H9 (cell line): ENCODE results near the gene APOB. TPM values are rescaled to one million over a fixed set of nuclear protein-coding genes. Genes with fewer than 3 reads are reported as not detected.

Experiments
- DNase-seq: peaks from one replicate; pipeline ENCODE4 v3.0.0-alpha.2; 2017
- H2AFZ ChIP-seq: one replicate; pipeline ENCODE4 v1.6.1; 2013; ENCODE audit warnings: mild to moderate bottlenecking, low read length, control low read depth, moderate library complexity
- H2AK5ac ChIP-seq: 2 replicates; pipeline ENCODE4 v1.6.1; 2013; ENCODE audit warnings: low read length, control low read depth, mixed read lengths; ENCODE audit not compliant: insufficient read length
- H2BK120ac ChIP-seq: one replicate; pipeline ENCODE4 v1.6.1; 2013; ENCODE audit warnings: low read depth, mild to moderate bottlenecking, low read length, control low read depth, inconsistent platforms; ENCODE audit not compliant: poor library complexity, severe bottlenecking
- H2BK12ac ChIP-seq: 2 replicates; pipeline ENCODE4 v1.6.1; 2013; ENCODE audit warnings: low read length, control low read depth, mixed read lengths, low read depth; ENCODE audit not compliant: insufficient read length
- H2BK15ac ChIP-seq: 2 replicates; pipeline ENCODE4 v1.6.1; 2013; ENCODE audit warnings: low read depth, low read length, control low read depth
- H2BK20ac ChIP-seq: one replicate; pipeline ENCODE4 v1.6.1; 2013; ENCODE audit warnings: low read depth, mild to moderate bottlenecking, low read length, control low read depth, inconsistent platforms; ENCODE audit not compliant: poor library complexity, severe bottlenecking
- H2BK5ac ChIP-seq: 2 replicates; pipeline ENCODE4 v1.6.1; 2013; ENCODE audit warnings: low read length, control low read depth, mixed read lengths; ENCODE audit not compliant: insufficient read length
- H3K14ac ChIP-seq: 2 replicates; pipeline ENCODE4 v1.6.1; 2013; ENCODE audit warnings: low read length, control low read depth; ENCODE audit not compliant: insufficient read depth
- H3K18ac ChIP-seq: 2 replicates; pipeline ENCODE4 v1.6.1; 2013; ENCODE audit warnings: low read depth, mild to moderate bottlenecking, mixed read lengths, low read length, control low read depth; ENCODE audit not compliant: insufficient read length
- H3K23ac ChIP-seq: 2 replicates; pipeline ENCODE4 v1.6.1; 2013; ENCODE audit warnings: low read length, control low read depth, mixed read lengths, low read depth; ENCODE audit not compliant: insufficient read length
- H3K23me2 ChIP-seq: 2 replicates; pipeline ENCODE4 v1.6.1; 2013; ENCODE audit warnings: low read depth, mild to moderate bottlenecking, mixed read lengths, low read length, control low read depth; ENCODE audit not compliant: insufficient read length, poor library complexity, severe bottlenecking
- H3K27ac ChIP-seq: 2 replicates; pipeline ENCODE4 v1.5.1; 2013; ENCODE audit warnings: low read length, control low read depth, mixed read lengths, low read depth; ENCODE audit not compliant: insufficient read length
- H3K27me3 ChIP-seq: 2 replicates; pipeline ENCODE4 v1.6.1; 2013; ENCODE audit warnings: low read length, control low read depth, inconsistent platforms; ENCODE audit not compliant: insufficient read depth
- H3K4ac ChIP-seq: 2 replicates; pipeline ENCODE4 v1.6.1; 2013; ENCODE audit warnings: low read depth, mild to moderate bottlenecking, control low read depth, inconsistent platforms, low read length, moderate library complexity
- H3K4me1 ChIP-seq: 2 replicates; pipeline ENCODE4 v1.6.1; 2013; ENCODE audit warnings: low read length, control low read depth, inconsistent platforms; ENCODE audit not compliant: insufficient read depth
- H3K4me2 ChIP-seq: 2 replicates; pipeline ENCODE4 v1.6.1; 2013; ENCODE audit warnings: low read length, control low read depth, mixed read lengths; ENCODE audit not compliant: insufficient read length, insufficient read depth
- H3K56ac ChIP-seq: 2 replicates; pipeline ENCODE4 v1.6.1; 2013; ENCODE audit warnings: low read depth, mild to moderate bottlenecking, mixed read lengths, low read length, control low read depth; ENCODE audit not compliant: insufficient read length
- H3K79me1 ChIP-seq: 2 replicates; pipeline ENCODE4 v1.6.1; 2013; ENCODE audit warnings: low read depth, mild to moderate bottlenecking, moderate library complexity, low read length, control low read depth, inconsistent platforms; ENCODE audit not compliant: insufficient read depth, poor library complexity, severe bottlenecking
- H3K79me2 ChIP-seq: 2 replicates; pipeline ENCODE4 v1.6.1; 2013; ENCODE audit warnings: low read length, control low read depth, inconsistent platforms; ENCODE audit not compliant: insufficient read depth
- H3K9ac ChIP-seq: 2 replicates; pipeline ENCODE4 v1.6.1; 2013; ENCODE audit warnings: low read length, control low read depth, mixed read lengths; ENCODE audit not compliant: insufficient read length; ENCODE audit errors: extremely low read depth
- H3K9me3 ChIP-seq: one replicate; pipeline ENCODE4 v1.6.1; 2013; ENCODE audit warnings: low read depth, low read length, inconsistent platforms; ENCODE audit not compliant: control insufficient read depth
- H3T11ph ChIP-seq: one replicate; pipeline ENCODE4 v1.6.1; 2013; ENCODE audit warnings: mild to moderate bottlenecking, low read length, control low read depth, inconsistent platforms
- H4K20me1 ChIP-seq: one replicate; pipeline ENCODE4 v1.6.1; 2013; ENCODE audit not compliant: control insufficient read depth, insufficient read length, insufficient read depth
- H4K5ac ChIP-seq: 2 replicates; pipeline ENCODE4 v1.6.1; 2013; ENCODE audit warnings: low read depth, mild to moderate bottlenecking, mixed read lengths, low read length, control low read depth; ENCODE audit not compliant: insufficient read length
- H4K8ac ChIP-seq: replicated peaks from 2 replicates; pipeline ENCODE4 v1.6.1; 2013; ENCODE audit warnings: low read length, control low read depth, mixed read lengths, low read depth; ENCODE audit not compliant: insufficient read length
- H4K91ac ChIP-seq: 2 replicates; pipeline ENCODE4 v1.6.1; 2013; ENCODE audit warnings: low read depth, mild to moderate bottlenecking, moderate library complexity, mixed read lengths, low read length, control low read depth; ENCODE audit not compliant: insufficient read length
- H3K27ac Mint-ChIP-seq, 3 experiments: 2 replicates in 2 of 3; 3 replicates in 1 of 3; pipeline ENCODE4 v1.8.0; 2020 to 2021; ENCODE audit warnings: mixed read lengths in 3 of 3, mild to moderate bottlenecking in 1 of 3, moderate library complexity in 1 of 3
- H3K27me3 Mint-ChIP-seq: 2 replicates; pipeline ENCODE4 v1.8.0; 2021; ENCODE audit warnings: low read depth, mild to moderate bottlenecking, moderate library complexity, mixed read lengths
- H3K36me3 Mint-ChIP-seq, 3 experiments: 2 replicates in 2 of 3; 3 replicates in 1 of 3; pipeline ENCODE4 v1.8.0; 2020 to 2021; ENCODE audit warnings: low read depth in 3 of 3, mixed read lengths in 3 of 3; ENCODE audit not compliant: insufficient read depth in 1 of 3
- H3K4me1 Mint-ChIP-seq, 2 experiments: 2 replicates each; pipeline ENCODE4 v1.8.0; 2020; ENCODE audit warnings: mixed read lengths in 2 of 2
- H3K4me3 Mint-ChIP-seq, 2 experiments: 2 replicates in 1 of 2; 3 replicates in 1 of 2; pipeline ENCODE4 v1.8.0; 2020 to 2021; ENCODE audit warnings: mild to moderate bottlenecking in 2 of 2, mixed read lengths in 2 of 2, moderate library complexity in 1 of 2
- H3K9me3 Mint-ChIP-seq, 2 experiments: 2 replicates in 1 of 2; 3 replicates in 1 of 2; pipeline ENCODE4 v1.8.0; 2020; ENCODE audit warnings: mild to moderate bottlenecking in 2 of 2, mixed read lengths in 2 of 2, moderate library complexity in 1 of 2
- WGBS: extraction: QIAGEN DNeasy Blood & Tissue Kit; methylation state at CpG from one replicate; pipeline ENCODE4 v1.1.7; 2013; ENCODE audit warnings: missing lambda C conversion rate, low lambda C conversion rate, mixed read lengths; ENCODE audit not compliant: insufficient read length; ENCODE audit errors: extremely low coverage; 5-methylcytosine and 5-hydroxymethylcytosine counted together
- total RNA-seq: library from RNA; stranded (reverse); gene quantifications from 2 replicates; pipeline ENCODE4 v1.2.1, GENCODE V29; 2021
- TF ChIP-seq, protein P1 (sequence below): fragments of 200-600 bp; sonication (generic); conservative IDR thresholded peaks from 3 replicates; pipeline ENCODE4 v1.8.0; 2021; ENCODE audit warnings: antibody characterized with exemption, mild to moderate bottlenecking

Gene APOB
- total RNA-seq, 1 experiment from 2014 or later = 0.26 TPM

- no peak overlapping the region for H3K4me2 ChIP-seq
- H3K27ac Mint-ChIP-seq = no peak overlapping the region; a peak in 1 of 7 replicates
- no peak overlapping the region for H2AFZ ChIP-seq
- H4K20me1 ChIP-seq = no peaks in the 10 kb centered on the region
- H3T11ph ChIP-seq = no peak overlapping the region
- DNase-seq = no peak
- H3K23me2 ChIP-seq = no peaks in the 10 kb centered on the region
- H4K5ac ChIP-seq = no peak overlapping the region
- no peak overlapping the region for H2BK5ac ChIP-seq
- no peaks in the 10 kb centered on the region for H3K36me3 Mint-ChIP-seq
- no peaks in the 10 kb centered on the region for H3K4me1 Mint-ChIP-seq
- no peak overlapping the region for H3K56ac ChIP-seq
- H2BK20ac ChIP-seq = no peak overlapping the region
- peaks cover 7% of the 10 kb centered on the region; the same call in 1 of the 2 replicates for H3K27me3 Mint-ChIP-seq
- no peak overlapping the region for H3K9ac ChIP-seq
- no peaks in the 10 kb centered on the region for H3K9me3 Mint-ChIP-seq
- no peaks in the 10 kb centered on the region for H3K9me3 ChIP-seq
- no peak overlapping the region for H3K4ac ChIP-seq
- H3K27me3 ChIP-seq = no peaks in the 10 kb centered on the region
- TF ChIP-seq, protein P1, sequence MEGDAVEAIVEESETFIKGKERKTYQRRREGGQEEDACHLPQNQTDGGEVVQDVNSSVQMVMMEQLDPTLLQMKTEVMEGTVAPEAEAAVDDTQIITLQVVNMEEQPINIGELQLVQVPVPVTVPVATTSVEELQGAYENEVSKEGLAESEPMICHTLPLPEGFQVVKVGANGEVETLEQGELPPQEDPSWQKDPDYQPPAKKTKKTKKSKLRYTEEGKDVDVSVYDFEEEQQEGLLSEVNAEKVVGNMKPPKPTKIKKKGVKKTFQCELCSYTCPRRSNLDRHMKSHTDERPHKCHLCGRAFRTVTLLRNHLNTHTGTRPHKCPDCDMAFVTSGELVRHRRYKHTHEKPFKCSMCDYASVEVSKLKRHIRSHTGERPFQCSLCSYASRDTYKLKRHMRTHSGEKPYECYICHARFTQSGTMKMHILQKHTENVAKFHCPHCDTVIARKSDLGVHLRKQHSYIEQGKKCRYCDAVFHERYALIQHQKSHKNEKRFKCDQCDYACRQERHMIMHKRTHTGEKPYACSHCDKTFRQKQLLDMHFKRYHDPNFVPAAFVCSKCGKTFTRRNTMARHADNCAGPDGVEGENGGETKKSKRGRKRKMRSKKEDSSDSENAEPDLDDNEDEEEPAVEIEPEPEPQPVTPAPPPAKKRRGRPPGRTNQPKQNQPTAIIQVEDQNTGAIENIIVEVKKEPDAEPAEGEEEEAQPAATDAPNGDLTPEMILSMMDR = no peak
- H3K14ac ChIP-seq = no peak overlapping the region
- H3K23ac ChIP-seq = no peak overlapping the region
- H4K91ac ChIP-seq = no peak overlapping the region
- H2BK12ac ChIP-seq = no peak overlapping the region
- H2BK15ac ChIP-seq = no peak overlapping the region
- H3K4me1 ChIP-seq = no peaks in the 10 kb centered on the region
- no peaks in the 10 kb centered on the region for H3K79me1 ChIP-seq
- no peak overlapping the region for H3K4me3 Mint-ChIP-seq
- no peaks in the 10 kb centered on the region for H3K79me2 ChIP-seq
- no peak overlapping the region for H2BK120ac ChIP-seq
- no CpG with 5 or more reads among the region's 7 CpGs for WGBS
- no peak overlapping the region for H2AK5ac ChIP-seq
- H3K27ac ChIP-seq = no peak overlapping the region
- no peak overlapping the region for H4K8ac ChIP-seq
- no peak overlapping the region for H3K18ac ChIP-seq
Measured at GRCh38 chr2:21024722-21025389, 19.0 kb downstream of the APOB start.
